H1 (cell line): ENCODE measurements around the gene ATP13A3.

Experiments used
- CEBPB ChIP-seq: IDR thresholded peaks from 2 replicates; pipeline ENCODE4 v1.6.1; 2012; ENCODE audit warnings: low read depth, low read length
- CHD2 ChIP-seq: IDR thresholded peaks from 2 replicates; pipeline ENCODE4 v1.6.1; 2012; ENCODE audit warnings: low read length, improper control_type of control experiment
- CREB1 ChIP-seq: IDR thresholded peaks from 2 replicates; pipeline ENCODE4 v1.6.1; 2012; ENCODE audit warnings: inconsistent platforms
- CTCF ChIP-seq, 3 experiments: IDR thresholded peaks; 1 replicate in 2 of 3; 2 replicates in 1 of 3; pipeline versions ENCODE4 v1.5.1 to v1.6.1; 2011; ENCODE audit warnings: low read length in 3 of 3, mild to moderate bottlenecking in 3 of 3, inconsistent platforms in 2 of 3, low read depth in 1 of 3, moderate library complexity in 1 of 3; ENCODE audit not compliant: insufficient read depth in 1 of 3; ENCODE audit errors: control extremely low read depth in 1 of 3
- HDAC6 ChIP-seq: IDR thresholded peaks from one replicate; pipeline ENCODE4 v1.7.1; 2012; ENCODE audit warnings: low read depth, mild to moderate bottlenecking, inconsistent platforms, low read length, moderate library complexity
- KDM1A ChIP-seq: fragments of 200-600, 300-600 bp; sonication (generic); IDR thresholded peaks from 2 replicates; pipeline ENCODE4 v1.7.1; 2016; ENCODE audit warnings: mild to moderate bottlenecking, low read length, borderline replicate concordance
- POLR2A ChIP-seq, 2 experiments: IDR thresholded peaks; 1 replicate in 1 of 2; 2 replicates in 1 of 2; pipeline ENCODE4 v1.6.1; 2011; ENCODE audit warnings: low read depth in 2 of 2, low read length in 2 of 2, mild to moderate bottlenecking in 2 of 2; ENCODE audit errors: control extremely low read depth in 1 of 2
- RFX5 ChIP-seq: IDR thresholded peaks from 2 replicates; pipeline ENCODE4 v1.6.1; 2011; ENCODE audit warnings: low read depth, low read length, improper control_type of control experiment, borderline replicate concordance
- SP4 ChIP-seq: IDR thresholded peaks from 2 replicates; pipeline ENCODE4 v1.6.1; 2012; ENCODE audit warnings: low read length, inconsistent platforms
- TF ChIP-seq, protein P1 (sequence below): IDR thresholded peaks from 2 replicates; pipeline ENCODE4 v1.6.1; 2012; ENCODE audit warnings: inconsistent platforms

DNA sequence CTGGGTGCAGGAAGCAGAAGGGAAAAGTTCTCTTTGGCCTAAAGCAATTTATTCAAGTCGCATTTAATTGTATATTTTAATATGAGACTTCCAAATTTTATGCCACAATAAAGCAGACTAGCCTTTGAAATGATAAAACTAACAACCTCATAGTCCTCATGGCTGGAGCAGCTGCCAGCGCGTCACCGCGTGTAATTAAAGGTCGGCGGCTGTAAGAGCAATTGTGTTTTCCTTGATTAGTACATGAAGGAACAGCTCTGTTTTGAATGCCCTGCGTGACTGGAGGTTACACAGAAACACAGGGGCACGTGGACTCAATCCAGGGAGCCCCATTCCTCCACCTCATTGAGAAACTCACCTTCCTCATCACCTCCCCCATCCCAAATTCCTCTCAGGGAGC is 107.2 kb downstream of the ATP13A3 start:
- TF ChIP-seq POLR2A (IDR thresholded peaks at IDR 0.05; ENCODE audit: control extremely low read depth in 1 of 2, low read depth in 2 of 2, low read length in 2 of 2) (no peak), SP4 (no peak), RFX5 (no peak), CHD2 (no peak), HDAC6 (no peak), CTCF (IDR thresholded peaks at IDR 0.05; ENCODE audit: control extremely low read depth in 1 of 3, insufficient read depth in 1 of 3, low read depth in 1 of 3, low read length in 3 of 3) (no peak), CREB1 (no peak), CEBPB (no peak), KDM1A (no peak)
- TF ChIP-seq, protein P1, sequence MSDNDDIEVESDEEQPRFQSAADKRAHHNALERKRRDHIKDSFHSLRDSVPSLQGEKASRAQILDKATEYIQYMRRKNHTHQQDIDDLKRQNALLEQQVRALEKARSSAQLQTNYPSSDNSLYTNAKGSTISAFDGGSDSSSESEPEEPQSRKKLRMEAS = no peak
